HG03196 (cell line): Measurements from ENCODE around the gene PARP3.
"Not testable (repeated sequence)": the region's sequence is repeated elsewhere in the genome, so short reads cannot be mapped to it uniquely, and the experiment has no call there.

Experiments used
- ATAC-seq: cut with Tn5 transposase; IDR thresholded peaks from one replicate; pipeline ENCODE4 v1.9.1; 2021; ENCODE audit not compliant: unreplicated experiment

Gene PARP3

DNA sequence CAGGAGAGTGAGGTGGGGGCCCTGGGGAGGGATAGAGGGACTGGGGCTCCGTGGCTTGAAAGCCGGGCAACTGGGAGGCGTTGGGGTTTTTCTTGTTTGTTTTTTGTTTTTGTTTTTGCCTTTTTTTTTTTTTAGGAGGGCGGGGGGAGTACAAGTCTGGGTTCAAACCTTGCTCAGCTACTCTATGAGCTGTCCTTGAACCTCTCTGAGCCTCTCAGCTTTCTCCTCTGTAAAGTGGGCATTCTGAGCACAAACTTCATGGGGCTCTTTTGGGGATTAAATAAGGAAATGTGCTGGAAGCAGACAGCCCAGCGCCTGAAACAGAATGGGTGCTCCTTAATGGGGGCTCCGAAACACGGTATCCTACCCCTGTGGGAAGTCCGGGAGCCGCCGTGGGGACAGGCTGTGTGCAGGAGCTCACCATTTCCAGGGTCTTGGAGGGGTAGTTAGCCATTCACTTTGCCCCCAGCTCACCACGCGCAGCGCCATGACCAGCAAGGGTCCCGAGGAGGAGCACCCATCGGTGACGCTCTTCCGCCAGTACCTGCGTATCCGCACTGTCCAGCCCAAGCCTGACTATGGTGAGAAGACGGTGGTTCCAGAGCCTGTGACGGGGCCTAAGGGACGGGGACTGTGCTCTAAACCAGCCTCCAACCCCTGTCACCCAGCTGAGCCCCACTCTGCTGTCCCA lies 41.6 kb downstream of the PARP3 start:
- ATAC-seq: no peak

DNA sequence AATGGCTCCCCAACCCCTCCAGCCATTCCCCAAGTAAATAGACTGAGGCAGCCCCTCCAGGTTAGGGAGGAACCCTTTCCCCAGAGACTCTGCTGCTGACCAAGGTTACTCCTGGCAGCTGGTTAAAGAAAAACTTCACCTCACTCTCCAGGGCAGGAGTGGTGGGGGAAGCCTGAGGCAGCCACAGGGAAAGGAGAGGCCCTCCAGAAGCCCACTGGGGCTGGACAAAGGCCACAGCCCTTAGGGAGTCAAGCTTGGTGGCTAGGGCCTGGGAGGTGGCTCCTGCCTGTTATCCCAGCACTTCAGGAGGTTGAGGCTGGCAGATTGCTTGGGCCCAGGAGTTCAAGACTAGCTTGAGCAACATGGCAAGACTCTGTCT lies 42.1 kb downstream of the PARP3 start:
- ATAC-seq: no peak

DNA sequence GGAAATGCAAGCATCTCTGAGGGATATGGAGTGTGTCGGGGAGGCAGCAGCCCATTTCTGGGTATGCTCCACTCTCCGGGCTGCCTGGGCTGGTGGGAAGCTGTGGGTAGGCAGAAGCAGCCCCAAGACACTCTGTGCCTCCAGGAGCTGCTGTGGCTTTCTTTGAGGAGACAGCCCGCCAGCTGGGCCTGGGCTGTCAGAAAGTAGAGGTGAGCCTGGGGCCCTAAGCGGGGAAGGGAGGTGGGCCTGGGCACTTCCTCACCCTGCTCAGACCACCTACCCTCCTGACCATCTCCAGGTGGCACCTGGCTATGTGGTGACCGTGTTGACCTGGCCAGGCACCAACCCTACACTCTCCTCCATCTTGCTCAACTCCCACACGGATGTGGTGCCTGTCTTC lies 42.9 kb downstream of the PARP3 start:
- ATAC-seq: no peak

DNA sequence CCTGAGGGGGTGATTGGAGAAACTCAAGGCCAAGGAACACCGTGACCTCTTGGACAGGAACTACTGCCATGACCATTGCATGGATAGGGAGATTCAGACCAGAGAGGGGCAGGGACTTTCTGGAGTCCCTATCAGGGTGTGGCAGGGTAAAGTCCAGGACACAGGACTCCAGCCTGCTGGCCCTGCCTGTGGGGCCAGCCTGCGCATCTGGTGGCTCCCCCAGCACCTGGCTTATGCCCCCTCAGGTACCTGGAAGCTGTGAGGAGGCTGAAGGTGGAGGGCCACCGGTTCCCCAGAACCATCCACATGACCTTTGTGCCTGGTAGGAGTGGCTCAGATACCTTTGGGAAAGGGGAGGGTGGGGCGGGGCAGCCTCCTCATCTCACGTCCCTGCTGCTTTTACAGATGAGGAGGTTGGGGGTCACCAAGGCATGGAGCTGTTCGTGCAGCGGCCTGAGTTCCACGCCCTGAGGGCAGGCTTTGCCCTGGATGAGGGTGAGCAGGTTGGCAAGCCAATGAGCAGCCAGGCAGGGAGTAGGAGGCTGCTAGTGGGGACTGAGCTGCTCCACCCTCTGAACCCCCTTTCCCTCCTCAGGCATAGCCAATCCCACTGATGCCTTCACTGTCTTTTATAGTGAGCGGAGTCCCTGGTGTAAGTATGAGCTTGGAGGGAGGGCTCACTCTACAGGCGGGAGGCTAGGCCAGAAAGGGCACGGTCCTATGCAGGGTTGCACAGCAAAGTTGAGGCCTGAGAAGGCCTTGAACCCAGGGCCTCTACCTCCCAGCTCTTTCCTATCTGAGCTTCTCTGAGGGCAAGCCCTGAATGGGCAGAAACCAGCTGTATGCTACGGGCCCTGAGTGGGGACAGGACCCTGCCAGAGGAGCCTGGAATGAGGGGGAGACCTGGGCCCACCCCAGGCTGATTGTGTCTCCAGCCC lies 44.1 kb downstream of the PARP3 start:
- no peak for ATAC-seq

DNA sequence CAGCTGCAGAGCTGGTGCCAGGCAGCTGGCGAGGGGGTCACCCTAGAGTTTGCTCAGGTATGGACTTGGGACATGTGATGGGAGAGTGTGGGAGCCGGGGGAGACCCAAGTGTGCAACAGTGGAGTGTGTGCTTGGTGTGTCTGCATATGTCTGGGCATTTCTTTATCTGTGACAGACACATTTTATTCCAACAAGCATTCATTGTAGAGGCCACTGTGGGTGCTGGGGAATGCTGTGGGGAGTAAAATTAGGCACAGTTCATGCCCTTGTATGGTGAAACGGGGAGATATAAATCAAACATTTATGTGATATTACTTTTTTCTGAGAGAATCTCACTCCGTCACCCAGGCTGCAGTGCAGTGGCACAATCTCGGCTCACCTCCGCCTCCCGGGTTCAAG lies 45.4 kb downstream of the PARP3 start:
- ATAC-seq: no peak

DNA sequence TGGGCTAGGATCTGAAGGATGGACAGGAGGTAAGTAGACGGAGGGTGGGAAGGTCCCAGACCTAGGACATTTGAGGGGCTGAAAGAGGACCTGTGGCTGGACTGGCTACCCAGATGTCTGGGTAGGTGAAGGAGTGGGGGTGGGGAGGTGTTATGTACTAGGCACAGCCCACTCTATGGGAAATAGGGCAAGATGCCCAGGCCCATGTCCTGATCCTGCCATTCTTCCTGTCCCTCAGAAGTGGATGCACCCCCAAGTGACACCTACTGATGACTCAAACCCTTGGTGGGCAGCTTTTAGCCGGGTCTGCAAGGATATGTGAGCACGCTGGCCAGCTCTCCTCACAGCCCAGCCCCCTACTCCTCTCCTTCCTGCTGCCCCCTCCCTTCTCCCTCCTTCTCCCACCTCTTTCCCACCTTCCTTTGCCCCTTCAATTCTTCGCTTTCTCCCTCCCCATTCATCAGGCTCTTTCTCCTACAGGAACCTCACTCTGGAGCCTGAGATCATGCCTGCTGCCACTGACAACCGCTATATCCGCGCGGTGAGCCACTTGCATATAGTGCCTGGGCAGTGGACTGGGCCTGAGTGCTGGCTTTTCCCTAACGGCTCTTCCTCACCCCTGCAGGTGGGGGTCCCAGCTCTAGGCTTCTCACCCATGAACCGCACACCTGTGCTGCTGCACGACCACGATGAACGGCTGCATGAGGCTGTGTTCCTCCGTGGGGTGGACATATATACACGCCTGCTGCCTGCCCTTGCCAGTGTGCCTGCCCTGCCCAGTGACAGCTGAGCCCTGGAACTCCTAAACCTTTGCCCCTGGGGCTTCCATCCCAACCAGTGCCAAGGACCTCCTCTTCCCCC lies 46.4 kb downstream of the PARP3 start:
- no peak for ATAC-seq

DNA sequence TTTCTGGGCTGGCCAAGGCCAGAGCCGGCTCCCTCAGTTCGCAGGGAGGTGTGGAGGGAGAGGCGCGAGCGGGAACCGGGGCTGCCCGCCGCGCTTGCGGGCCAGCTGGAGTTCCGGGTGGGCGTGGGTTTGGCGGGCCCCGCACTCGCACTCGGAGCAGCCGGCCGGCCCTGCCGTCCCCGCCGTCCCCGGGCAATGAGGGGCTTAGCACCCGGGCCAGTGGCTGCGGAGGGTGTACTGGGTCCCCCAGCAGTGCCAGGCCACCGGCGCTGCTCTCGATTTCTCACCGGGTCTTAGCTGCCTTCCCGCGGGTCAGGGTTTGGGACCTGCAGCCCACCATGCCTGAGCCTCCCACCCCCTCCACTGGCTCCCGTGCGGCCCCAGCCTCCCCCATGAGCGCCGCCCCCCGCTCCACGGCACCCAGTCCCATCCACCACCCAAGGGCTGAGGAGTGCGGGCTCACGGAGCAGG lies 48.4 kb downstream of the PARP3 start:
- ATAC-seq: not testable (repeated sequence)

DNA sequence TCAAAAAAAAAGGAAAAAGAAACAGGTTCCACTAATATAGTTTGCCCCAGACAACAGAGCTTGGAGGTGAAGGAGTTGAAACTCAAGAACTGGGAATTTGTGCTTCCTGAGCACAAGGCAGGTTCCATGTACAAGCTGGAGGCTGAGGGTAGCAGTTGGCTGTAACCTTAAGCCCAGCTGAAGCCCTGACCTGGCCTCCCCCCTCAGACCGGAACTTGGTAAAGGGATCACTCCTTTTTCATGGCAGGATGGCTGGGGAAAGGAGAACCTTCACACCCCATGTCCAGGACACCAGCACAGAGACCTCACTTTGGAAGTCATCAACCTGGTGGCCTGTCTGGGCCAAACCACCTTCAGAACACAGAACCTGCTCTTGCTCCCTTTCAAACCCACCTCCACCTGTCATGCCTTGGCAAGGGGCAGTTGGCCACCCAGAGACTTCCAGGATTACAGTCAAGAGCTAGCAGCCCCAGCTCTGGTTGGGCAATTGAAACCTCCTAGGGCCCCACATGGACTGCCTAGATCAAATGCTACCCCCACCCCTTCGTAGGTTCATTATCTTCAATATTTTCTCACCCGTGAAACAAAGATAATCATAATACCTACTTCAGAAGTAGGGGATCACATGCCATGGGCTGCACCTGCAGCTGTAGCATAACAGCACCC lies 50.0 kb downstream of the PARP3 start:
- no peak for ATAC-seq

DNA sequence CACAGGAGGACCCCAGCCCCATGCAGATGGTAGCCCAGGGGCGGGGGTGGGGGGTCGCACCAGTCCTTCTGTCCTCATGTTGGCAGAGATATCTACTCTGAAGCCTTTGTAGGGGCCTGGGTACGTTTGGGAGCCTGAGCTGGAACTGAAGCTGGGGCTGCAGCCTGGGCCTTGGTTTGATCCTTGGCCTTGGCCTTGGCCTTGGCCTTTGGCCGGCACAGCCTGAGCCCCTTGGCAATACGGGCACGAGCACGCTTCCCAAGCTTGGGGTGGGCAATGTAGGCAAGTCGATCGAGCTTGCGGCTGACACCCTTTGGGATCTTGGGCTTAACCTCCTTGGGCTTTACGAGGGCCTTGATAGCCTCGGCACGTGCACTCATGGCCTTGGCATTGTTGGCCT lies 51.5 kb downstream of the PARP3 start:
- not testable (repeated sequence) for ATAC-seq

DNA sequence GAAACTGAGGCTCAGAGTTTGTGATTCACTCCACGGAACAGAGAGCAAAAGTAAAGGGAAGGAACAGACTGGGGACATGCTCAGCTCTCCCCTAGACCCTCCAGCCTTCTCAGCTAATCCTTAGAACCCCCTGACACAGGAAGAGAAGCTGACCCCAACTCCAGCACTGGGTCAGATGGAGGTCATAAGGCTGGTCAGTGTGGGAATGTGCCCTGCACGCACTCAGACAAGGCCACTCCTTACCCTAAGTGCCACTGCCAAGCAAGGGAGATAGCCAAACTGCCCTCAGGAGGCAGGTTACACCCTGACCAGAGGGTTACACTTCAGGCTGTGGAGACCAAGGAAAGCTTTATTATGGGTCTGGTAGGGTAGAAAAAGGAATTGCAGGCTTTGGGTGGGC lies 52.4 kb downstream of the PARP3 start:
- no peak for ATAC-seq

DNA sequence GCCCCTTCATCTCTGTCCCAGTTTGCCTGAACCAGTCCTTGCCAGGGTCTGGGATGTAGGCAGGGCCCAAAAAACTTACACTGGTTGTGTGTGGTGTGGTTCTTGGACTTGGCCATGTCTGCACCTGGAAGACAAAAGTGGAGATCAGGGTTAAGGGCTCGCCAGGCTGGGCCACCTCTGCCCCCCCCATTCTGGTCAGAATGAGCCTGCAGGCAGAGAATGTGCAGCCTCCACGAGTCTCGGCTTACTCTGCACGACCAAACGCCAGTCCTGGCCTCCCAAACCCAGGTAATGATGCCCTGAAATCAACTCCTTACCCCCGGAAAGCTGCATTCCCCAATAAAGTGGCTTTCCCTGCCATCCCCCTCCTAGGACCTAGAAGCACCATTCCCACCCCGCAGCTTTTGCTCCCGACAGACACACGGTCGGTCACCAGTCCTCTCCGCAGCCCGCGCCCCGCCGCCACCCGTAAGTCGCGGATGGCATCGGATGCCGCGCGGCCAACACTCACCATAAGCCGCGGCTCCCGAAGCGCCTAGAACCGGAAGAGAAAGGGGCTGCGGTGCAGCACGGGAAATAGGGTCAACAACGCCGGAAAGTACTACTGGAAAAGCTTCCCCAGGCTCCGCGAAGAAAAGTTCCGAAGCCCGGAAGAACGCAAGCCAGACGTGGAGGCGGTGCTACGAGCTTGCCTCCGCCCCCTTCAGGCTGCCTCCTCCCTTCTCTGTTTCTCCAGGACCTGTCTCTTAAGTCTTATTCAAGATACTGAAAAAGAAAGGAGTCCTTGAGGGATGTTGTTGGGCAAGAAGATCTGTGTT lies 53.4 kb downstream of the PARP3 start, which contains the start of gene RPL29:
RPL29 (minus strand) TSS at position 550 of the 818 bp plus-strand sequence; CDS start at position 116, 434 bp downstream.
- ATAC-seq: peak; percentile 83

DNA sequence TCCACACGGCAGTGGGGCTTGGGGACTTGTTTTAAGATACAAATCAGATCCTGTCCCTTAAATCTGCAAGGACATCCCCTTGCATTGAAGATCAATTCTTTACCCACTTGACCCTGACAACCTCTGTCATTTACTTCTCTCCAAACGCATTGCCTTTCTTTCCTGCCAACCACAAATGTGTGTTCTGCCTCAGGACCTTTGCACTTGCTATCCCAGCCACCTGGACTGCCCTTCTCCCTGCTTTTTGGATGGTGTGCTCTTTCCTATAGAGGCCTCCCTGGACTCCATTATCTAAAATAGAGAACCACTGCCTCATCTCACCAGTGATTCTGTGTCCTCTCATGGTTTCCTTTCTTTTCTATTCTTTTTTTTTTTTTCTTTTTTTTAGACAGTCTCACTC lies 55.0 kb downstream of the PARP3 start:
- no peak for ATAC-seq

DNA sequence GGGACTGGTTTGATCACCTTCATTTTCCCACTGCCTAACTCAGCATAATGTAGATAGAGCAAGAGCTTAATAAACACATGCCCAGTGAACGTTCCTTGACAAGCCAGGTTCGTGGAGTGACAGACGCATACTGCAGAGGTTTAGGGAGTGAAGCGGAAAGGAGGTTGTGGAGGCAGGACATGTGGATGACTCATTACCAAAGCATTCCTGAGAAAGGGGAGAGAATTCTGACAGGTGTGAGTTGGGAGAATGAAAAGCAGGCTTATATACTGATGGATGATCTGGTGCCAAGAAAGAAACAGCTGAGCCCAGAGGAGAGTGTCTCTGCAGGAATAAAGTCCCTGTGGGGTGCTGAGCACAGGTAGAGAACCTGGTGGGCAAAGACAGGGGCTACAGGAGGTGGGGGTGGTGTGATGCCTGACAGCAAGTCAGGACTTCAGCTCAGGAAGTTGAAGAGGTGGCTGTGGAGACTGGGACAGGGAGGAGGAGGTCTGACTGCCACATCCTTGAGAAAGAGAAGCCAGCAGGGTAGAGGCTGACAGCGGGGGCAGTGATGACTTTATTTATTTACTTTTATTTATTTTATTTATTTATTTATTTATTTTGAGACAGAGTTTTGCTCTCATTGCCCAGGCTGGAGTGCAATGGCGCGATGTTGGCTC lies 55.9 kb downstream of the PARP3 start:
- no peak for ATAC-seq
